GM10248 (cell line): ENCODE results near the gene SDK2.

Experiments
- CTCF ChIA-PET: fragments of 300-600 bp; sonication (Branson Sonifier 250); formaldehyde crosslinking; extraction: SDS; loops from one replicate; lab custom pipeline; 2021; ENCODE audit warnings: antibody characterized with exemption; lab: Yijun Ruan, JAX
- POLR2A ChIA-PET: fragments of 350-650 bp; sonication (Branson Sonifier 250); formaldehyde crosslinking; extraction: SDS; loops from one replicate; lab custom pipeline; 2020; ENCODE audit warnings: antibody characterized with exemption; lab: Yijun Ruan, JAX
- DNase-seq: peaks from one replicate; pipeline ENCODE4 v3.0.0; 2012; ENCODE audit errors: extremely low spot score
- CTCF ChIP-seq: IDR thresholded peaks from 2 replicates; pipeline ENCODE4 v1.5.1; 2012; ENCODE audit warnings: mild to moderate bottlenecking, low read depth; ENCODE audit errors: extremely low read depth, missing control alignments, control extremely low read depth

Gene SDK2

DNA sequence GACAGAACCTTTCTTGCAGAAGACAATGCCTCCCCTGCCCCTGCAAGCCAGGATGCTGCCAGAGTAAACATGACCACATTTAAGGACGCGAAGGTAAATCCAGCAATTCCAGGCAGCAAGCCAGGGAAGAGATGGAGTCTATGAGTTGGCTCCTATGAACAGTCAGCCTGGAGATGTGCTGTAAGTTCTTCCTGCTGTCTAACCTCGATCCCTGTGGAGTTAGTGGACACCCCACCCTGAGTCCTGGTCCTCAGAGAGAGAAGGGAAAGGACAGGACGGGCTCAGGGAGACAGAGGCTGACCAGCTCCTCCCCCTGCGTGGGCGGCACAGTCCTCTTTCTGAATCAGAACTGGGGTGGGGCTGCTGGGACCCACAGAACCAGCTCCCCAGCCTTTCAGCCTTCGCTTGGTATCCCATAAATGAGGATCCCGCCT is 357.4 kb downstream of the SDK2 start:
- ChIA-PET CTCF (no interaction called here), POLR2A (interaction anchor here (0.6 kb wide), 1 partner anchor 13 kb away, joined by 3 read pairs; no protein-coding TSS in a partner anchor)
- no peak for DNase-seq
- no peak for TF ChIP-seq CTCF

- no peak for TF ChIP-seq CTCF
- DNase-seq = no peak
- CTCF ChIA-PET = no interaction called here
- POLR2A ChIA-PET = no interaction called here
These were observed 358.1 kb downstream of the SDK2 start for GRCh38 chr17:73285916-73286862.

DNA sequence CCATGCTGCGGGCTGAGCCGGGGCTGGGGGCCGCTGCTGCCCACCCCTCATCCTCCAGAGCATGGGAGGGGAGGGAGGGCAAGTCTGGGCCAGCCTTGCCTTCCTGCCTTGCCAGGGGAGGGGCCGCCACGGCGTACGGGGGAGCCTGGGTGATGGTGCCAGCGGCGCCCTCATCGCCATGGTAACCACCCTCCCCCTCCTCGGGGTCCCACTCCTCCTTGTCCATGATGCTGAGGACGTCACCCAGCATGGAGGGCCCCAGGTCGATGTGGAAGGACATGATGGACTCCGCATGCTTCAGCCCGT is 358.7 kb downstream of the SDK2 start:
- ChIA-PET CTCF (interaction anchor here (1.6 kb wide), 1 partner anchor 30 kb away, joined by 4 read pairs; no protein-coding TSS in a partner anchor), POLR2A (interaction anchor here (0.6 kb wide), 1 partner anchor 21 kb away, joined by 3 read pairs; no protein-coding TSS in a partner anchor)
- DNase-seq = no peak
- TF ChIP-seq CTCF = no peak

DNA sequence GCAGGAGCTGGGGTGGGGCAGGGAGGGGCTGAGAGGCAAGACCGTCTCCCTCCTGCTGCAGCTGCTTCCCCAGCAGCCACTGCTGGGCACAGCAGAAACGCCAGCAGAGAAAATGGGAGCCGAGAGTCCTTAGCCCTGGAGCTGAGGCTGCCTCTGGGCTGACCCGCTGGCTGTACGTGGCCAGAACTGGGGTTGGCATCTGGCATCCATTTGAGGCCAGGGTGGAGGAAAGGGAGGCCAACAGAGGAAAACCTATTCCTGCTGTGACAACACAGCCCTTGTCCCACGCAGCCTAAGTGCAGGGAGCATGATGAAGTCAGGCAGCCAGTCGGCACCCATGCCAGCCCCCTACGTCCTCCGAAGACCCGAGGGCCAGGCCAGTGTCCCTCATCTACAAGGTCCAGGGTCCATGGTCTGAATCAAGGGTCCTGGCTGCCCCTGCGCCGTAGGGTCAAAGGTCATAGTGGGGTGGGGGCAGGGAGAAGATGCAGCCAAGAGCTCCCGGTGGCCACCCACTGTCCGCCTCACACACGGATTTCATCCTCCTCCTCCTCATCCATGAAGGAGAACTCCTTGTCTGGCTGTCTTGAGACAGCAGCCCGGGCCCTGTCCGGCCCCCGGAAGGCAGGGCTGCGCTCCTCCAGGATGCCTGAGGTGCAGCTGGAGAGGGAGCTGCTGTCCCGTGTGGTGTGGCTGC is 359.2 kb downstream of the SDK2 start:
- CTCF ChIA-PET = interaction anchor here (1.1 to 1.6 kb wide), 2 partner anchors 30 to 96 kb away, joined by 3 to 4 read pairs; no protein-coding TSS in a partner anchor
- POLR2A ChIA-PET = interaction anchor here (0.6 kb wide), 1 partner anchor 21 kb away, joined by 3 read pairs; no protein-coding TSS in a partner anchor
- no peak for TF ChIP-seq CTCF
- DNase-seq = no peak
